H1 (cell line): ENCODE measurements around the gene MORN2.

Experiments used
- FOSL1 ChIP-seq: IDR thresholded peaks from 2 replicates; pipeline ENCODE4 v1.6.1; 2011; ENCODE audit warnings: mild to moderate bottlenecking, low read depth, low read length, moderate library complexity; ENCODE audit not compliant: insufficient read depth
- KDM4A ChIP-seq: IDR thresholded peaks from one replicate; pipeline ENCODE4 v1.7.1; 2012; ENCODE audit warnings: low read depth, mild to moderate bottlenecking, moderate library complexity, low read length, inconsistent platforms; ENCODE audit not compliant: severe bottlenecking
- POLR2A ChIP-seq, 2 experiments: IDR thresholded peaks; 1 replicate in 1 of 2; 2 replicates in 1 of 2; pipeline ENCODE4 v1.6.1; 2011; ENCODE audit warnings: low read depth in 2 of 2, low read length in 2 of 2, mild to moderate bottlenecking in 2 of 2; ENCODE audit errors: control extremely low read depth in 1 of 2
- RNF2 ChIP-seq: fragments of 200-900, 300-1000 bp; sonication (generic); IDR thresholded peaks from 2 replicates; pipeline ENCODE4 v1.7.1; 2016; ENCODE audit warnings: borderline replicate concordance, low read depth, mild to moderate bottlenecking, antibody characterized with exemption, low read length; ENCODE audit not compliant: poor library complexity, severe bottlenecking; ENCODE audit errors: missing control alignments
- TBP ChIP-seq: IDR thresholded peaks from 2 replicates; pipeline ENCODE4 v1.6.1; 2011; ENCODE audit warnings: low read depth, low read length, improper control_type of control experiment
- TF ChIP-seq, protein P1 (sequence below), 3 experiments: IDR thresholded peaks; 1 replicate in 2 of 3; 2 replicates in 1 of 3; pipeline versions ENCODE4 v1.5.1 to v1.6.1; 2011; ENCODE audit warnings: low read length in 3 of 3, mild to moderate bottlenecking in 3 of 3, inconsistent platforms in 2 of 3, low read depth in 1 of 3, moderate library complexity in 1 of 3; ENCODE audit not compliant: insufficient read depth in 1 of 3; ENCODE audit errors: control extremely low read depth in 1 of 3
- TF ChIP-seq, protein P2 (sequence below): IDR thresholded peaks from 2 replicates; pipeline ENCODE4 v1.6.1; 2012; ENCODE audit warnings: inconsistent platforms
- TF ChIP-seq, protein P3 (sequence below): IDR thresholded peaks from 2 replicates; pipeline ENCODE4 v1.6.1; 2011; ENCODE audit warnings: low read length, improper control_type of control experiment

DNA sequence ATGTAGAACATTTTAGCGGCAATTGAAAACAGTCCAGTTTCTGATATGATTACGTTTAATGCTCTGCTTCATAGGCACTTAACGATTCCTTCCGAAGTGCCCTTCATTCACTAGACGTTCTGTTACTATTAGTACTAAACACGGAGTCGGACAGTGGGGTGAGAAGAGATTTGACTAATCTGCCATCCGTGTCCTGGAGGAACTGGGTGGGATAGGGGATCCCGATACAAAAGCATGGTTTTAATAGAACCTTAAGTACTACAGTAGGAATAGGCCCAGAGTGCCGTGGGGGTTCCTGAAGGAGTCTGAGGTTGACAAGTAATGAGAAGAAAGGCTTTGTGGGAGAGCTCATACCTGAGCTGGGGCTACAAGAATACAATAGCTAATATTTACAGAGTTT lies 631 bp downstream of the MORN2 start:
- TF ChIP-seq, protein P1, sequence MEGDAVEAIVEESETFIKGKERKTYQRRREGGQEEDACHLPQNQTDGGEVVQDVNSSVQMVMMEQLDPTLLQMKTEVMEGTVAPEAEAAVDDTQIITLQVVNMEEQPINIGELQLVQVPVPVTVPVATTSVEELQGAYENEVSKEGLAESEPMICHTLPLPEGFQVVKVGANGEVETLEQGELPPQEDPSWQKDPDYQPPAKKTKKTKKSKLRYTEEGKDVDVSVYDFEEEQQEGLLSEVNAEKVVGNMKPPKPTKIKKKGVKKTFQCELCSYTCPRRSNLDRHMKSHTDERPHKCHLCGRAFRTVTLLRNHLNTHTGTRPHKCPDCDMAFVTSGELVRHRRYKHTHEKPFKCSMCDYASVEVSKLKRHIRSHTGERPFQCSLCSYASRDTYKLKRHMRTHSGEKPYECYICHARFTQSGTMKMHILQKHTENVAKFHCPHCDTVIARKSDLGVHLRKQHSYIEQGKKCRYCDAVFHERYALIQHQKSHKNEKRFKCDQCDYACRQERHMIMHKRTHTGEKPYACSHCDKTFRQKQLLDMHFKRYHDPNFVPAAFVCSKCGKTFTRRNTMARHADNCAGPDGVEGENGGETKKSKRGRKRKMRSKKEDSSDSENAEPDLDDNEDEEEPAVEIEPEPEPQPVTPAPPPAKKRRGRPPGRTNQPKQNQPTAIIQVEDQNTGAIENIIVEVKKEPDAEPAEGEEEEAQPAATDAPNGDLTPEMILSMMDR (IDR thresholded peaks at IDR 0.05; ENCODE audit: control extremely low read depth in 1 of 3, insufficient read depth in 1 of 3, low read depth in 1 of 3, low read length in 3 of 3): no peak
- TF ChIP-seq FOSL1: no peak
- no peak for TF ChIP-seq RNF2
- TF ChIP-seq, protein P2, sequence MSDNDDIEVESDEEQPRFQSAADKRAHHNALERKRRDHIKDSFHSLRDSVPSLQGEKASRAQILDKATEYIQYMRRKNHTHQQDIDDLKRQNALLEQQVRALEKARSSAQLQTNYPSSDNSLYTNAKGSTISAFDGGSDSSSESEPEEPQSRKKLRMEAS: no peak
- TF ChIP-seq POLR2A (IDR thresholded peaks at IDR 0.05; ENCODE audit: control extremely low read depth in 1 of 2, low read depth in 2 of 2, low read length in 2 of 2): no peak
- TF ChIP-seq, protein P3, sequence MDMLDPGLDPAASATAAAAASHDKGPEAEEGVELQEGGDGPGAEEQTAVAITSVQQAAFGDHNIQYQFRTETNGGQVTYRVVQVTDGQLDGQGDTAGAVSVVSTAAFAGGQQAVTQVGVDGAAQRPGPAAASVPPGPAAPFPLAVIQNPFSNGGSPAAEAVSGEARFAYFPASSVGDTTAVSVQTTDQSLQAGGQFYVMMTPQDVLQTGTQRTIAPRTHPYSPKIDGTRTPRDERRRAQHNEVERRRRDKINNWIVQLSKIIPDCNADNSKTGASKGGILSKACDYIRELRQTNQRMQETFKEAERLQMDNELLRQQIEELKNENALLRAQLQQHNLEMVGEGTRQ: no peak
- no peak for TF ChIP-seq TBP
- TF ChIP-seq KDM4A: no peak
